CD4-positive, alpha-beta T cell treated with Interleukin-1 beta for 1 hour (primary cell): ENCODE measurements around the gene RGS7BP.
A peak's percentile ranks its signal among the peaks of the same experiment; 100 is the strongest.

Source experiments
- DNase-seq, 2 donors: peaks; one replicate each; pipeline ENCODE4 v3.0.0-alpha.2; 2020 to 2022

RGS7BP gene

DNA sequence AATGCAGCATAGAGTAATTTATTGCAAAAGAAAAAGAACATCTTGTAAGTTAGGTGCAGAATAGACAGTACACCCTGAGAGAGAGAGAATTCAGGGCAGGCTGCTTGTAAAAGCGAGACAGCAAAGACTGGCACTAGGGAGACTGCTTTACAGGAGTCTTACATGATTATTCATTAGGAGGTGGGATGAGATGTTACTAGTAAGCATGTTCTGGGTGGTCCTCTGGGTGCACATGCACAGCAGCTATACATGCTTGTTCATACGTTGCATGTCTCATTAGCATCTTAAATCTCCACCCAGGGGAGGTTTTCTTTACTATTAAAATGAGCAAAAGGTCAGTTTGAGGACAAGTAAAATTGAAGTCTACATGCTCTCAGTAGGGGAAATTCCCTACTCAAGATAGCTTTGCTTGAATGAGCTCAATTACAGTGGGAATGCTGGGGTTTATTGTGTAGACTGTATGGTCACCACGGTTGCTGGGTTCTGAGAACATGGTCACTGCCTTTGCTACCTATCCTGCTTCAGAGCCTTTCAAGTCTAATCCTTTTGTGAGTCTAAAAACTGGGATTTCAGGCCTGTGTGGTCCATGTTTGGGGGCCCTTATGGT lies 60.6 kb downstream of the RGS7BP start:
- no peak for DNase-seq

DNA sequence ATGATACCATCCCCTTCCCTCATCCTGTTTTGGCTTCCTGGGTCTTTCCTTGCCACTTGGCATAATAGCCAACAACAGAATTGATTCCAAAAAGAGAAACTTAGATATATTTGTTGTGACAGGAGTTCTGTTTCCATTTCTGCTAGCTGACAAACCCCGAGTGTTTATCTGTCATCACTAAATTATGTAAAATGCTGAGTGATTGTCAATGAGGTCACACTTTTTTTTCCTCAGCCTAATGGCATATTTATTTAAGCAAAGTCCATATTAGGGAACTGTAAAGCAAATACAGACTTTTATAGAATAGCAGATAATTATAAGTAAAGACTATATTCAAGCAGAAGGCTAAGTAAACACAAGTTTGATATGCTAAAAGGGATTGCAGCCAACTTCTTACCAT lies 64.0 kb downstream of the RGS7BP start:
- no peak for DNase-seq

DNA sequence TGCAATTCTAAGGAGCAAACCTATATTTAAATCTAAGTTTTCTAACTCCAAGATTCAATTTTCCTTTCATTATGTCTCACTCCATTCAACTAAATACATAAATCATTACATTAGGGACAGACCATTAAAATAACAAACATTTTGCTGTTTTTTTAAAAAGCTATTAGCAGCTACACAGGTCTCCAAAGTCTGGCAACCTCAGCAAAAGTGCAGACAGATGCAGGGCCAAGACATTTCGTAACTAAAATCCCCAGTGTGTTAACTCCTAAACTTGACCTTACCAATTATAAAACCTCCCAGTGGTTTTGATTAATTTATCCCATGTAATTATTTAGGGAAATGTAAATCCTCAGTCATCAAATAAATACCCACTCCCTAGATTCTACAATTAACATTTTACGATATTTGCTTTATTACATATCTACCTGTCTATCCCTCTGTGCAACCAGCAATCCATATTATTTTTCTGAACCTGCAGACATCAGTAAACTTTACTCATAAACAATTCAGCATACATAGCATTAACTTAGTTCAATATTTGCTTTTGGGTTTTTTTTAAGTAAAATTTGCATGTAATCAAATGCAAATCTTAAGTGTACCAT lies 64.7 kb downstream of the RGS7BP start:
- no peak for DNase-seq

DNA sequence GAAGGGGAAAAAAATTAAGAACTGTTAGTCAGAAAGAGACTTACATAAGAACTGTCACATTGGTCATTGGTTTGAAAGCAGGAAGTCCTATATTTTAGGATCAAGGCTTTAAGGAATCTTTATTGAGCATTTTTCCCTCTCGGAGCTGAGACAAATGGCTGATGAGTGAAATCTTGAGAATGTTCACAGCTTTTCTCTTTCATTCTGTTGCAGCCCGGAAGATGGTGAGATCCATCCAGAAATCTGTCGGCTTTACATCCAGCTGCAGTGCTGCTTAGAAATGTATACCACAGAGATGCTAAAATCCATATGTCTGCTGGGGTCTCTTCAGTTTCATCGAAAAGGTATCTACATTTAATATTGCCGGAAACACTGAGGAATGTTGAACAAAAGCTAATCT lies 69.7 kb downstream of the RGS7BP start:
- DNase-seq, result no peak

DNA sequence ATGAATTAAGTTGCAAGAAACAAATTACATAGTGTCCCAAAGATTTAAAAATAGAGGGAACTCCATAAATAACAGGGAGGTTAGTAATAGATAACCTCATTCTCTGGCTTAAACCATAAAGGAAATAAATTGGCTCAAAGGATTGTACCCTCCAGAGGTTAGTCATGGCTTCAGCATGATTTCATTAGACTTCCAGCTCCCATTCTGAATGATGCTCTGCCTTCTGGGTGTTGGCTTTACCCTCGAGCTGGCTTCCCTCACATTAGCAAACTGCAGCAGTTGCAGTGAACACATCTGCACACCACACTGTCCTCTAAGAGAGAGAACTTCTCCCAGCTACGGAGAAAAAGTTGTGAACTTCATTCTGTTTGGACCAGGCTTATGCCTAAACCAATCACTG lies 70.4 kb downstream of the RGS7BP start:
- DNase-seq, result no peak

DNA sequence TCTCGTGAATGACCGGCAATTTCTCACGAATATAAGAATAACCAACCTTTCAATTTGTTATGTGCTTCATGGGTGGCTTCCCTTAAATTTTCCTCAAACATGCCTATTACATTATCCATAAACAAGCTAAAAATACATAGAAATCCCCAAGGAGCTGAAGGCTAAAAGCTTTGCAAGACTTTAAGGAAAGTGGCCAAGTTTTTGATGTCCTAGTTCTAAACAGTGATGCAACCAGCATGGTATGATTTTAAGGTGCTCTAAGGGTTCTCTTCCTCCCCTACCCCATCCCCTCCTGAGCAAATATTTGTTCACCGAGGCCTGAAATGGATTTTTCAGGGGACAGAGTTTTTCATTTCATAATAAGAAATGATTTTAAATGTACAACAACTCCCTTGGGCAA lies 79.8 kb downstream of the RGS7BP start:
- no peak for DNase-seq

DNA sequence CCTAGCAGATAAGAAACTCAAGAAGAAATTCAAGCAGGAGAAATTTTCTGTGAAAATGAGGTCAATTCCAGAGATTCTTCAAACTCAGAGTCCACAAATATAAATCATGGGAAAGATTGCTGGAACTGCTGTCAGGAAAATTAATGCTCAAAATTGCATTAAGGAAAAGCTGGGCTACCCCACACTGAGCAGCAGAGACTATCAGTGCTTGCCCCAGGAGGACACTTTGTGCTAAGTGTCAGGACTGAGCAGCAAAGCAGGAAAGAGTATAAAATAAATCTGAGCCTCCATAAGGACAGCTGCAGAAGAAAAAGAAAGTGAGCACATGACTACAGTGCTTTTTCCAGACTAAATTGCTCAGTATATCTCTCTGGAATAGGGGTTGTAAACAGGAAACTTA lies 81.6 kb downstream of the RGS7BP start:
- no peak for DNase-seq

DNA sequence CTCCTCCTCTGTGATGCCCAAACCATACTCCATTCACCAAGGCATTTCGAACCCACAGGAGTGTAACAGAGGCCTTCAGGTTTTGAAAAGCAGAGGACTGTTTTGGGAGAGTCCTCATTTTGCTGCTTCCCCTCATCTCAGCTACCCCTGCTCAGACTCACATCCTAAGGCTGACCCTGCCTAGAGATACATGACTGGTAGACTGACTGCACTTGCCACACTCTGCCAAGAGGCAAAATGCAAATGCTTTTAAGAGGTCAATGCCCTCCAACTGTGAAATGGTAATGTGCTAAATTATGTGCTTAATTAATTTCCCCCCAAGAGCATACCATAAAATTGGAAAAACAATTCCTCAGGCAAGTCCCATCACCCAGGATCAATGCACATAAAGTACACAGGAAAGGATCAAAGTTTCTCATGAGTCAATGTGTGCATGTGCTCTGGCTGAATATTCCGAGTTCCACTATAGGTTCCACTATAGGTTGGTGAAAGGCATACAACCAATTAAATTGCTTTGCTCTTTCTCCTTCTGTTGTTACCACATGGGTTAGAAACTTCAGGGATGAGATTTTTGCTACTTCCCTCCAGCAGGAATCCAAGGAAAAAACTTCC lies 87.0 kb downstream of the RGS7BP start:
- no peak for DNase-seq

DNA sequence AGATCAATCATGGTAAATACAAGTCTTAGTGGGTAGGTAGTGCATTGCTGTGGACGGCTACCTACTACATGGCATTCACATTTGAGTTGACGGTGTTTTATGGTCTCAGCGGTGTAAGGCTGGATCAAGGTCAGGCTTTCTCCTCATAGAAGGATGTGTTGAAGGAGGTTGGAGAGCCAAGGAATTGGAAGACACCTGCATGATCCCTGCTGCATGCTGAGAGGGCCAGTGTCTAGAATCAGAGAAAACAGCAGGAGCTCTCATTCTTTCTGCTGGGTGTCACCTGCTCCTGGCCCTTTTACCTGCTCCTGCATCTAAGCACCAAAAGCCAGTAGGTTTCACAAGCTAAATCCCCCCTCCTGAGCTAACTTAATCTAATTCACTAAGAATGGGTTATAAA lies 88.2 kb downstream of the RGS7BP start:
- DNase-seq, result no peak

DNA sequence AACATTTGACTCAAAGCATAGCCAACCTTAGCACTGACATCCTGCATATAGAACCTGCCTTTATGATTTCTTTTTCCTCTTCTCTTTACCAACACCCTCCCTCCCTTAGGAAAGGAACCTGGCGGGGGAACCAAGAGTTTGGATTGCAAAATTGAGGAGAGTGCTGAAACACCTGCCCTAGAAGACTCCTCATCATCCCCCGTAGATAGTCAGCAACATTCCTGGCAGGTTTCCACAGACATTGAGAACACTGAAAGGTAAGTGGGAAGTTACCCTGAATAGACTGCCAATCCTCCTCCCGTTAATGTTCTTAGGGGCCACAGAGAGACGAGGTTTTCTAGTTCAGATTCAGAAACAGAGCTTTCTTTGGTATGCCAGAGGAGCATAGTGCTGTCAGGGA lies 88.8 kb downstream of the RGS7BP start:
- no peak for DNase-seq

DNA sequence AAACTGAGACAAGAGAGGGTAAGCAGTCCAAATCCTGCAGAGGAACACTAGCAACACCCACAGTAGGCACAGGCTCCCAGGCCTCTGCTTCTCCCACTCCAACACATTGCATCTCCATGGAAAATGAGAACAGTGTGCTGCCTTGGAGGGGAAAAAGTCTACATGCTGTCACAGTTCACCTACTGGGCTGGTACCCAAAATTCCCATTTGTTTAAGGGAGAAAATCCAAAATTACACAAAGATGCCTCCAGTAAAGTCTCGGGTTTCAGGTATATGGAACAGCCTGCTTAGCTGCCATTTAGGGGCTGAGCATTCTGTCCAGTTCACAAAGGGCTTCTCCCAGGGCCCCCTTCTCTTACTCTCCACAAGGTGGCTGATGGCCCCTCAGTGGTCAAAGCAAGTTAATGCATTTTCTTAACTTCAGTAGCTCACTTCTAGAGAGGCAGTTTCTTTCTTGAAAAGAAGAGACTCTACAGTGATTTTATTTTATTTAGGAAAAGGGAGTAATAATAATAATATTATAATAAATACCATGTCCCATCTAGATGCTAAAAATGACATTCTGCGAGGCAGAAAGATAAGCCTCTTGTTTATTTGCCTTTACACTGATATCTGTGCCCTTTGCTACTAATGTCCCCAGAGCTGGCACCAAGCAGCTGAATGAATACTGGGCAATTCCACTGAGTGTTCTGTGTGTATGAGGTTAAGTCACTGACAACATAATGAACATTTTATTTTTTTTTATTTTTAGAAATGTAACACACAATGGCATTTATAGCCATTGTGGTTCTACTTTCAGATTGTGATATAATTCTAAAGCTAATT lies 89.4 kb downstream of the RGS7BP start:
- DNase-seq, result no peak

DNA sequence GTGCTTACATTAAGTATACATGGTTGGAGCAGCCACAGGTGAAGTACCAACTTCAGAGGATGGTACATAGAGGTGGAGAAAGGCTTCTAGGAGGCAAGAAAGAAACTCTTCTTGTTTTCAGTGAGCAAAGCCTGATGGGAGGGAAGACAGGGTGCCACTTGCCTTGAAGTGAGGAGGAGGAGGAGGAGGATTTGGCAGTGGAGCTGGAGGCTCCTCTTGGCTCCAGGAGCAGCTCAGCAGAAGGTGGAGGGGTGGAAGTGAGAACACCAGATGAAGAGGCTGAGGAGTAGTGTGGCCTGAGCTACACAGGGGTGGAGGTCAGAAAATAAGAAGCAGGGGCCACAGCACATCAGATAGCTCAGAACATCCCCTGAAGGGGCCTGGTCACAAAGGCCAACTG lies 93.4 kb downstream of the RGS7BP start:
- no peak for DNase-seq

DNA sequence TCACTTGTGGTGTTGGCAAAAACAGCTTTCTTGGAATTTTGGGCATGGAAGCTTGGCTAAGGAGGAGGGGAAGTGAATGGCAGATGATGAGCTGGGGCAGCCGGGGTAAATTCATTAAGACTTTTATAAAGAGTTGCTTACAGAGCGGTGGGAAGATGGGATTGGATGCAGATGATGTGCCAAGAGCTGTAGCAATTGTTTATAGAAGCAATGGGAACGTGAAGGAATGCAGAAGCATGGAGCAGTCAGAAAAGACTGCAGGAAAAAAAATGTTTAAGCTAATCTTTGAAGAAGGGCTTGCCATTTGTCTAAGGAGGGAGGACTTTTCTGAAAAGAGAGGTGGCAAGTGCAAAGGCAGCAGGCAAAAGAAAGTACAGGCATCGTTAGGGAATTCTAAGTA lies 97.9 kb downstream of the RGS7BP start:
- no peak for DNase-seq

DNA sequence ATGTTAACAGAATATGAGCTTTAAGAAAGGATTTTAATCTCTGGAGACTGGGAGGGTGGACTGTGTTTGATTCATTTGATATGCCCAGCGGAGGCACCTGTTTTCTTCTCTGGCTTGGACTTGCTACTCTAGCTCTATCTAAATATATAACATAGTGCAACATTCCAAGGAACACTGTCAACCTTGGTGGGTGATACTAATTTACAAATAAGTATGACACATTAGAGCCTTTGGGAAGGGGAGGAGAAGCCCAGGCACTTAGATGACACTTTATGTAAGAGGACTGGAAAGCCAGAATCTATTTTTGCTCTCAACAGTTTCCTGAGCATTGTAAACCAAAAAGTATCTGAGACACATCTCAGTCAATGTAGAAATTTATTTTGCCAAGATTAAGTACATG lies 101.1 kb downstream of the RGS7BP start:
- no peak for DNase-seq

DNA sequence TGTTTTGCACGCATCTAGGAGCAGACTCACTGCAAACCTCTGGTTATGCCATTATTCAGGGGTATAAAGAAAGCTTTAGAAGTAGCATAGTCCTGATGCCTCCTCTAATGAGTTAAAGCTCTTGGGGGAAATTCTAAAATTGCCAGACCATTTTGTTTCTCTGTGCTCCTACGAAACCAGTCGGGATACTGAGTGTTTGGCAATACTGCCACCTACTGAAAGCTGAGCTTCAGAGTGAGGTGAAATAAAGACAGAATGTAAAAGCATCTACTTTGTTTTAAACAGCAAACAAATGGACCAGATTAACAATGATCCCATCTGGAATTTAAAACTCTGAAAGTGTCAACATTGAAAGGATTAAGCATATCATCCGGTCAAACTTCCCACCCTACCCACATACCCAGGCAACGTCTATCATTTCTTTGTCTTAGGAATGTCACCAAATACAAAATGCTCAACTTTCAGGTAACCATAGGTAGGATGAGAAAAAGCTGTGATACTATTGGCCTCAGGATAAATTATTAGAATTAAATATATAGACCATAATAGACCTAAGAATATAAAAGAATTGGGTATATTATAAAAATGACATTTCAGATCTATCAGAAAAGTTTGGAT lies 106.6 kb downstream of the RGS7BP start:
- no peak for DNase-seq

DNA sequence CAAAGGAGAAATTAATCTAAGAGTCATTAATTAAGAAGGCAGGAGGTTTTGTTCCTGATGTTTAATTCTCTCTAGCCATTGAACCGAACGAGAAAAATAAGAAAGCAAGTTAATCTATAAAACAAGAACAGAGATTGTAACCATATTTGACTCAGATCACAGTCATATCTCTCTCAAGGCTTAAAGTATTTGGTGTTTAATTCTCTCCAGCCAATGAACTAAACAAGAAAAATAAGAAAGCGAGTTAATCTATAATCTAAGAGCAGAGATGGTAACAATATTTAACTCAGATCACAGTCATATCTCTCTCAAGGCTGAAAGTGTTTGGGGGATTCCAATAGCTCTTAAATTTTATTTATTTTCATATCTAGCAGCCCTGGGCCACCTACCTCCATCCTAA lies 110.1 kb downstream of the RGS7BP start:
- DNase-seq, result no peak

DNA sequence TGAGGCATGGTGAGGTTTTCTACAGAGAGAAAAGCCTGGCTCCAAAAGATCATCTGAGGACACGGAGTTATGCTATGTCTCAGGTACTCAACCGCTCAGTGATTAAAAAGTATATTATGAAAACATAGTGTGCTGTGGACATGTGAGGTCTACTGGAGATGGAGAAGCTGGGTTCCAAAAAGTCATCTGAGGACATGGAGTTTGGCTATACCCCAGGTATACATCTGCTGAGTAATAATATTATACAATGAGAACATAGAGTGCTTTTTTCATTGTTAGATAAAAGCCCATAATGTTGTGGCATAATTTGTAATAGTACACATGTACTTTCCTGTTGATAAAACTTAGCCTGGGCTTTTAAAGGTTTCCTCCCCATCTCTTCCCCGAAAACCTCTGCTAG lies 113.8 kb downstream of the RGS7BP start:
- no peak for DNase-seq

DNA sequence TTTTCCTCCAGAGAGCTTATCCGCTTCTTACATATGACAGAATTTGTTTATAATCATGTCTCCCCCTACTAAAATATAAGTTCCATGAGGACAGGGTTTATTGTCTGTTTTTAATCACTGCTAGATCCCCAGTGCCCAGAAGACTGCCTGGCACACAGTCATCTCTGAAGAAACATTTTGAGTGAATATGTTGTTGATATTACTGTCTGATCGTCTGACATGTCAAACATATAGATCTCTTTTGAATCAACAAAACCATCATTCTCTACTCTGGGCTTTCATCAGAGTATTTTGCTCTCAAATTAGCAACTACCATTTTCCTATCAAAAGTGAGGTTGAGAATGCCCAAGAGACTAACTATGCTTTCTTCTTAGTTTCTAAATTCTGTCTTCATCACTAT lies 117.2 kb downstream of the RGS7BP start:
- no peak for DNase-seq

DNA sequence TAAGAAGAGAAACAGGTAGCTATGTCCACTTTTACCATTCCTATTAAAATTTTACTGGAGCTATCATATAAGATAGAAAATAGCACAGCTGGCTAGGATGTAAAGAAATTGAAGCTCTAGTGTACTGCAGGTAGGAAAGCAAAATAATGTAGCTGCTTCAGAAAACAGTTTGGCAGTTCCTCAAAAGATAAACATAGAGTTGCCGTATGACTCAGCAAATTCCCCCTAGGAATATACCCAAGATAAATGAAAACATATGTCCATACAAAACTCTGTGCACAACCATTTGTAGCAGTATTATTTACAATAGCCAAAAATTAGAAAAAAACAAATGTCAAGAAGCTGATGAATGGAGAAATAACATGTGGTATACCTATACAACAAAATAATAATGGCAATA lies 119.9 kb downstream of the RGS7BP start:
- no peak for DNase-seq

DNA sequence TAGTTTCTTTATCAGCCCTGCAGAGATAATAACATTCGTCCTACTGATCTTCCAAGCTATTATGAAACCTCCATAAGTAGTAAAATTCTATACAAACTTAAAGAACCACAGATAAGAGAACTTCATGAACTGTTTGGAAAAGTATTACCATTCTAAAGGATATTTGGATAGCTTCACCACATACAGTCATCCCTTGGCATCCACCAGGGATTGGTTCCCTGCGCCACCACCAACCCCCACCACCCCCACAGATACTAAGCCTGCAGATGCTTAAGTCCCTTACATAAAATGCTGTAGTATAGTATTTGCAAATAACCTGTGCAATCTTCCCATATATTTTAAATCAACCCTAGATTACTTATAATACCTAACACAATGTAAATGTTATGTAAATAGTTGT lies 123.1 kb downstream of the RGS7BP start:
- DNase-seq, result no peak

DNA sequence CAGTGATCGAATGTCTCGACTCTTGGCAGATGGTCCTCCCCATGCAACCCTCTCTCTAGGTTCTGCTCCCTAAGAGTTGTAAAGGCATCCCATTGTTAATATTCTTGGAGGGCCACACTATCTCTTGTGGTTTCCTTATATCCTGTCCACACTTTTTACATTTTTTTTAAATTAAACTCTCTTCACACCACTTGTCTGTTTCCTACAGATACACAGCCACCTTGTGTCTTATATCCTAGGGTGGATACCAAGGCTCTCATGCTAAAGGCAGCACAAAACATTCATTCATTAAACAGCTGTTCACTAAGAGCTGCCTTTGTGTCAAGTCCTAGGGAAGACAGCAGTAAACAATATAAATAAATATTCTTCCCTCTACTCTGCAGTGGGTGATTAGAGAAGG lies 124.0 kb downstream of the RGS7BP start:
- DNase-seq, result no peak

DNA sequence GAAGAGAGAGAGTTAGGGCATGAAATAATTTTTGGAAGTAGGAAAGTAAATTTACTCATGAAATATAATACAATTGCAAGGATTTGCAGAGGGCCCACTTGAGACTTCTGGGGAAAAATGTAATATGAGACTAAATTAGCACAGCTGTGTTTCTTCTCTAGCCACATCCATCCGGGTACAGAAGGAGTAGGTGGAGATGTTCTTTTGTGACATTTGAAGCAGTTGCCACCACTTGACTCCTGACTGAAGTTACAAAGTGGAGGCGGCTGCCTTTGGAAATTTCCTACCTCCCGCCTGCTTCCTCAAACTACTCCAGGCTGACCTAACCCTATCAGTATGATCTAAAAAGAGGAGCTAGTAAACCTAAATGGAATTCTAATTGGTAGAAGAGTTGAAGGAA lies 126.4 kb downstream of the RGS7BP start:
- no peak for DNase-seq

DNA sequence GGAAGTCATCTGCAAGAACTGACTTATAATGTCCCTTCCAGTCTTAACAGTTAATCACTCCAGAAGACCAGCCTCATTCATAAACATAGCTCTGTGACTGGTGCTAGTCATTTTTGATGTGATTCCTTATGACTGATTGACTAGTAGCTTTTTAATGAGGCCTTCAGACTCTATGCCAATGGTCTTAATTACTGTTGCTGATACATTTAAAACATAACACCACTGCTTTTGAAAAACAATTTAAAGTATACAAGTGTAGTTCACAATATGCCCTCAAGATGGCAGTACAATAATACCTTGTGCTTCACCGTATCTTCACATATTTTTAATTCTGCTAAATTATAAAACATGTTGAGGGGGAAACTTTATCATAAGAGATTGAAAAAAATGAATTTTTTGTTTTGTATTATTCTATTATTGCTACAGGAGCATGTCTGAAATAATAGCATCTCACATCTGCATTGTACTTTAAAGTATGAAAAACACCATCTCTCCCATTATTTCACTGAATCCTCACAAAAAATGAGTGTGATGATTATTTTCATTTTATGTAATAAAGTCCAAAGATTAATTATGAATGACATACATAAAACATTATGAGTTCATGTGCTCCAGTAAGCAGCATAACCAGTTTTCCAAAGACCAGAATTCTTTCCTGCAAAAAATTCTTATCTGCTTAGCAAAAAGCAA lies 129.3 kb downstream of the RGS7BP start:
- peak in 1 of 2 donors; percentile 46 for DNase-seq
